Lower lobe of right lung (tissue), 2 donors: ENCODE results near the gene TFF3. TPM values are rescaled to one million over a fixed set of nuclear protein-coding genes. Genes with fewer than 3 reads are reported as not detected.

Source experiments
- ATAC-seq, 2 donors: fragments of 200-7000 bp; cut with Tn5 transposase; one replicate each; pipeline ENCODE4 v1.9.1; 2020 to 2022; ENCODE audit warnings: mild to moderate bottlenecking in 2 of 2, moderate library complexity in 2 of 2
- DNase-seq: peaks from one replicate; pipeline ENCODE4 v3.0.0-alpha.2; 2020
- H3K27ac ChIP-seq: fragments of 200-600 bp; one replicate; pipeline ENCODE4 v1.8.0; 2022
- H3K27me3 ChIP-seq: fragments of 200-600 bp; one replicate; pipeline ENCODE4 v1.8.0; 2022; ENCODE audit warnings: low read depth
- H3K36me3 ChIP-seq: fragments of 200-600 bp; one replicate; pipeline ENCODE4 v1.8.0; 2022; ENCODE audit warnings: mild to moderate bottlenecking
- H3K4me1 ChIP-seq: fragments of 200-600 bp; one replicate; pipeline ENCODE4 v1.8.0; 2022
- H3K4me3 ChIP-seq: fragments of 200-600 bp; one replicate; pipeline ENCODE4 v1.8.0; 2022; ENCODE audit warnings: mild to moderate bottlenecking
- H3K9me3 ChIP-seq: fragments of 200-600 bp; one replicate; pipeline ENCODE4 v1.8.0; 2022
- CTCF ChIP-seq: fragments of 200-600 bp; IDR thresholded peaks from one replicate; pipeline ENCODE4 v1.8.0; 2022; ENCODE audit warnings: antibody characterized with exemption, mild to moderate bottlenecking
- intact Hi-C: fragments of 100-400 bp; cut with DNase I; formaldehyde crosslinking; loops from one replicate; pipeline ENCODE4 v1.11.0; 2022
- total RNA-seq: library from RNA; stranded (reverse); fragmentation: NEBNext Ultra II Directional; extraction: Animal tissue kit (Norgen Biotek cat#: 25700); gene quantifications from one replicate; pipeline ENCODE4 v1.2.1, GENCODE V29; 2021
- donor health status: DM: no; HTN: yes; CAD: no; lungs with severe emphysema.

TFF3 gene
- total RNA-seq, 1 donor from 2014 or later, result 19.0 TPM

- Histone ChIP-seq H3K27me3 (peaks cover 5% of the 10 kb centered on the region), H3K4me3 (no peak overlapping the region), H3K4me1 (no peaks in the 10 kb centered on the region), H3K36me3 (no peaks in the 10 kb centered on the region), H3K9me3 (no peaks in the 10 kb centered on the region), H3K27ac (no peak overlapping the region)
- TF ChIP-seq CTCF, result no peak
- no peak for DNase-seq
- intact Hi-C loops, result no loop called here
- ATAC-seq, result no peak
These were observed 31.2 kb upstream of the TFF3 start for GRCh38 chr21:42346441-42346840.

GRCh38 chr21:42344631-42345030 lies 29.4 kb upstream of the TFF3 start:
- DNase-seq, result no peak
- H3K9me3 ChIP-seq, result no peaks in the 10 kb centered on the region
- H3K4me3 ChIP-seq, result no peak overlapping the region
- no peak for ATAC-seq
- H3K36me3 ChIP-seq, result no peaks in the 10 kb centered on the region
- peaks cover 5% of the 10 kb centered on the region for H3K27me3 ChIP-seq
- no peak for TF ChIP-seq CTCF
- intact Hi-C loops, result no loop called here
- no peaks in the 10 kb centered on the region for H3K4me1 ChIP-seq
- no peak overlapping the region for H3K27ac ChIP-seq

- ATAC-seq (no peak), DNase-seq (no peak)
- no peaks in the 10 kb centered on the region for H3K36me3 ChIP-seq
- intact Hi-C loops, result no loop called here
- no peaks in the 10 kb centered on the region for H3K9me3 ChIP-seq
- H3K4me1 ChIP-seq, result no peaks in the 10 kb centered on the region
- no peak overlapping the region for H3K4me3 ChIP-seq
- TF ChIP-seq CTCF, result no peak
- H3K27ac ChIP-seq, result no peak overlapping the region
- H3K27me3 ChIP-seq, result peaks cover 5% of the 10 kb centered on the region
These were observed 28.8 kb upstream of the TFF3 start for GRCh38 chr21:42343963-42344510.

GRCh38 chr21:42343556-42343955 lies 28.3 kb upstream of the TFF3 start:
- Histone ChIP-seq H3K27me3 (peaks cover 5% of the 10 kb centered on the region), H3K36me3 (no peaks in the 10 kb centered on the region), H3K4me1 (peaks cover 2% of the 10 kb centered on the region), H3K9me3 (no peaks in the 10 kb centered on the region), H3K4me3 (no peak overlapping the region), H3K27ac (no peak overlapping the region)
- DNase-seq (no peak), ATAC-seq (no peak)
- TF ChIP-seq CTCF, result no peak
- intact Hi-C loops, result no loop called here

GRCh38 chr21:42343101-42343500 lies 27.9 kb upstream of the TFF3 start:
- no peak overlapping the region for H3K27ac ChIP-seq
- no peak for TF ChIP-seq CTCF
- no peaks in the 10 kb centered on the region for H3K36me3 ChIP-seq
- intact Hi-C loops, result no loop called here
- H3K27me3 ChIP-seq, result peaks cover 5% of the 10 kb centered on the region
- no peaks in the 10 kb centered on the region for H3K9me3 ChIP-seq
- ATAC-seq (no peak), DNase-seq (no peak)
- peaks cover 6% of the 10 kb centered on the region for H3K4me1 ChIP-seq
- H3K4me3 ChIP-seq, result no peak overlapping the region
